ENCODE results near the gene RNF130. TPM values are rescaled to one million over a fixed set of nuclear protein-coding genes. Genes with fewer than 3 reads are reported as not detected.
A peak's percentile ranks its signal among the peaks of the same experiment; 100 is the strongest.

The RNF130 gene
- total and polyA plus RNA-seq, 2 donors (not counting 1 experiment from before 2014, with no cell fraction given): 14.7 to 32.4 TPM

GRCh38 chr5:179975713-179976134 lies 95.8 kb downstream of the RNF130 start:
- H3K79me2 ChIP-seq (ENCODE audit: control insufficient read depth, insufficient read depth, low read length): no peaks in the 10 kb centered on the region
- TF ChIP-seq CTCF (conservative IDR thresholded peaks at IDR 0.05 in 1 of 2, IDR thresholded peaks at IDR 0.05 in 1 of 2; ENCODE audit: low read depth in 1 of 2, low read length in 2 of 2) (no peak), EZH2 (IDR thresholded peaks at IDR 0.05; ENCODE audit: low read length, missing control alignments) (no peak)
- no peaks in the 10 kb centered on the region for H4K20me1 ChIP-seq (ENCODE audit: control insufficient read depth, extremely low read depth, insufficient read depth, low read length)
- H3K27ac ChIP-seq (ENCODE audit: insufficient read depth, low read length): no peak overlapping the region
- no peak overlapping the region for H3K4me3 ChIP-seq (replicated peaks in 1 of 4; ENCODE audit: control extremely low read depth in 1 of 4, insufficient read depth in 1 of 4, low read depth in 3 of 4, low read length in 4 of 4)
- no peaks in the 10 kb centered on the region for H3K27me3 ChIP-seq (ENCODE audit: control insufficient read depth, insufficient read depth, low read length)
- no peaks in the 10 kb centered on the region for H3K9me3 ChIP-seq (ENCODE audit: control insufficient read depth, insufficient read depth, low read depth, low read length)
- H3K9ac ChIP-seq (ENCODE audit: insufficient read depth, low read length): no peak overlapping the region
- no peaks in the 10 kb centered on the region for H3K36me3 ChIP-seq (ENCODE audit: control insufficient read depth, insufficient read depth, low read length)
- H2AFZ ChIP-seq (ENCODE audit: low read length): no peak overlapping the region
- no peaks in the 10 kb centered on the region for H3K4me1 ChIP-seq (ENCODE audit: control insufficient read depth, extremely low read depth, insufficient read depth, low read length)
- H3K4me2 ChIP-seq (ENCODE audit: extremely low read depth, insufficient read depth, low read length): no peak overlapping the region
- DNase-seq (ENCODE audit: low read depth in 2 of 2): no peak

DNA sequence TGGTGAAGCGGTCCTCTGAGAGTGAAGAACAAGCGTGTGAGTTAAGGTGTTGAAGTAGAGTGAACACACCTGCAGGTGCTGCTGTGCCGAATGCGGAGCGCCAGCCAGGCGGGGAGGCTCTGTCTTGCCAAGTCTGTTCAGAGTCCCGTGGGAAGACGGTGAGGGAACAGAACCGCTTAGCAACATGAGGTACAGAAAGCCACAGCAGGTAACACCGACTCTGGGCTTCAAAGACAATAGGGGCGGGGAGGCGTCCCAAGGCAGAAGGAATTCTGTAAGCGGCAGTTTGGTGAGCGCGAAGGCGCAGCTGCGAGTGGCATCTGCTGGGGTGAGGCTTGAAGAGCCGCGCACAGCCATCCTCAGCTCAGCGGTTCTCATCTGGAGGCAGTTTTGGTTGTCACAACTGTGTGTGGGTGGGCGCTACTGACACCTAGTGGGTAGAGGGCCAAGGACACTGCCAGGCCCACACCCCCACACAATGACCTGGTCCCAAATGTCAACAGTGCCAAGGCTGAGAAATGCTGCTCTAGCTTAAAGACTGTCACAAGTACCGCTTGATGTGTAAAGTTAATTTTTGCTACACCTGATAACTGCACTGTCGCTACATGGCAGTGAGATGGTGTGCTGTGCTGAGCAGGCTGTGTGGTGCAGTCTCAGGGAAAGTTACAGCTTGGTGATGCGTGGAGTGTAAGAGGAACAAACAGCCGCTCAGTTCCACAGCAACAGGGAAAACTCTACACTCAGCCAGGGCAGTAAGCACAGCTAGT lies 96.4 kb downstream of the RNF130 start:
- TF ChIP-seq CTCF (conservative IDR thresholded peaks at IDR 0.05 in 1 of 2, IDR thresholded peaks at IDR 0.05 in 1 of 2; ENCODE audit: low read depth in 1 of 2, low read length in 2 of 2): peak in 1 of 2 donors; percentile 36
- TF ChIP-seq EZH2 (IDR thresholded peaks at IDR 0.05; ENCODE audit: low read length, missing control alignments): no peak
- Histone ChIP-seq H4K20me1 (ENCODE audit: control insufficient read depth, extremely low read depth, insufficient read depth, low read length) (no peaks in the 10 kb centered on the region), H3K4me1 (ENCODE audit: control insufficient read depth, extremely low read depth, insufficient read depth, low read length) (no peaks in the 10 kb centered on the region), H3K9me3 (ENCODE audit: control insufficient read depth, insufficient read depth, low read depth, low read length) (no peaks in the 10 kb centered on the region), H3K79me2 (ENCODE audit: control insufficient read depth, insufficient read depth, low read length) (no peaks in the 10 kb centered on the region), H3K4me2 (ENCODE audit: extremely low read depth, insufficient read depth, low read length) (no peak overlapping the region), H3K27me3 (ENCODE audit: control insufficient read depth, insufficient read depth, low read length) (no peaks in the 10 kb centered on the region), H3K9ac (ENCODE audit: insufficient read depth, low read length) (no peak overlapping the region), H3K4me3 (replicated peaks in 1 of 4; ENCODE audit: control extremely low read depth in 1 of 4, insufficient read depth in 1 of 4, low read depth in 3 of 4, low read length in 4 of 4) (no peak overlapping the region), H3K36me3 (ENCODE audit: control insufficient read depth, insufficient read depth, low read length) (no peaks in the 10 kb centered on the region), H2AFZ (ENCODE audit: low read length) (no peak overlapping the region), H3K27ac (ENCODE audit: insufficient read depth, low read length) (no peak overlapping the region)
- DNase-seq (ENCODE audit: low read depth in 2 of 2): peak in 1 of 2 donors; percentile 14

DNA sequence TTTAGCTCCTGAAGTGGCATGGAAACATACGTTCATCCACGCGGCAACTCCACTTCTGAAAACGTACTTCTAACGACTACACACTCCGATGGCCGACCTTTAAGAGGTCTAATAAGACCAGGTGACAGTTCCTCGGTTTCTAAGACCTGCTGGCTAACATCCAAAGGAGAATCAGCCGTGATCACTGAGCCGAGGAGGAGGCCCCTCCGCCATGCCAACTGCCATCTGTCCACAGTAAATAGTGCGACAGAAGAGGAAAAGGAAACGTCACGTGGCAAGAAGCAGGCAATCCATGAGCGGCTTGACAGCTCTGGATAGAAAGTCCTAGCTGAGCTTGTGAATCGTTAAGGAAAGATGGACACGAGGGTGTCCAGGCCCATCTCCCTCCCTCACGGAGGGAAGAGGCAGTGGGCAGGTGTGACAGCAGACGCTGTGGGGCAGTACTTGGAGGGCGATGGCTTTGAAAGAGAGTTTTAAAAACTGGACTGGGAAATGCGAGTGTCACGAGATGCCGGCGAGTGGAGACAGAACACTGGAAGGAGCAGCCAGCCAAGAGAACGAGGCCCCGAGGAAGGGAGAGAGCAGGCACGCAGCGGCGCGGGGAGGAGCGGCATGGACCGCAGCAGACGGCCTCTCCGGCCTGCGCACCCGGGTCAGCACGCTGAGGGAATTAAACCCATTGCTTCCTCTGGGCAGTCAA lies 97.2 kb downstream of the RNF130 start:
- no peak for DNase-seq (ENCODE audit: low read depth in 2 of 2)
- TF ChIP-seq CTCF (conservative IDR thresholded peaks at IDR 0.05 in 1 of 2, IDR thresholded peaks at IDR 0.05 in 1 of 2; ENCODE audit: low read depth in 1 of 2, low read length in 2 of 2) (no peak), EZH2 (IDR thresholded peaks at IDR 0.05; ENCODE audit: low read length, missing control alignments) (no peak)
- Histone ChIP-seq H3K79me2 (ENCODE audit: control insufficient read depth, insufficient read depth, low read length) (no peaks in the 10 kb centered on the region), H3K4me1 (ENCODE audit: control insufficient read depth, extremely low read depth, insufficient read depth, low read length) (no peaks in the 10 kb centered on the region), H3K9me3 (ENCODE audit: control insufficient read depth, insufficient read depth, low read depth, low read length) (no peaks in the 10 kb centered on the region), H3K27me3 (ENCODE audit: control insufficient read depth, insufficient read depth, low read length) (no peaks in the 10 kb centered on the region), H3K36me3 (ENCODE audit: control insufficient read depth, insufficient read depth, low read length) (no peaks in the 10 kb centered on the region), H3K4me3 (replicated peaks in 1 of 4; ENCODE audit: control extremely low read depth in 1 of 4, insufficient read depth in 1 of 4, low read depth in 3 of 4, low read length in 4 of 4) (no peak overlapping the region), H3K27ac (ENCODE audit: insufficient read depth, low read length) (no peak overlapping the region), H4K20me1 (ENCODE audit: control insufficient read depth, extremely low read depth, insufficient read depth, low read length) (no peaks in the 10 kb centered on the region), H2AFZ (ENCODE audit: low read length) (no peak overlapping the region), H3K4me2 (ENCODE audit: extremely low read depth, insufficient read depth, low read length) (no peak overlapping the region), H3K9ac (ENCODE audit: insufficient read depth, low read length) (no peak overlapping the region)

All from fibroblast of lung (primary cell).